ENCODE measurements around the gene CCDC24.

DNA sequence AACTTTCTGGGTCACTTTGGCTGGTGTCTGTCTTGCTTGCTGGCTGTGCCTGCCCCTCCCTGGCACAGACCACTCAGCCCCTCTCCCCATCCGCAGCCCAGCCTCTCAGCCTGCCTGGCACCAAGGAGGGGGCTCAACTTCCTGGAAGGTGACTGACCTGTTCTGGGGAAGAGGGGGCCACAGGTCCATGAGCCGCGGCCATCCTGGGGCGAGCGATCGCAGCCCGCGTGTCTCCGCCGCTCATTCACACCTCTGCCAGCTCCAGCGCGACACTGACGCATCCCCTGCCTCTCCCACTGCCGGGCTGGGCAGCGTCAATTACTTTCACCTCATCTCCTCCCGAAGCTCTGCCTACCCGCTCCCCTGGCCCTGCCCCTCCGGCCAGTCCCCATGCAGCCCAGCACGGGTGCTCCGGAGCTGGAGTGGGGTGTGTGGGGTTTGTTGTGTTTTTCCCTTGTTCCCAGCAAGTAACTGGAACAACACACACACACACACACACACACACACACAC, 25.5 kb downstream of the CCDC24 start:
- TF ChIP-seq POLR2A (IDR thresholded peaks at IDR 0.05) = no peak
- TF ChIP-seq, protein P1, sequence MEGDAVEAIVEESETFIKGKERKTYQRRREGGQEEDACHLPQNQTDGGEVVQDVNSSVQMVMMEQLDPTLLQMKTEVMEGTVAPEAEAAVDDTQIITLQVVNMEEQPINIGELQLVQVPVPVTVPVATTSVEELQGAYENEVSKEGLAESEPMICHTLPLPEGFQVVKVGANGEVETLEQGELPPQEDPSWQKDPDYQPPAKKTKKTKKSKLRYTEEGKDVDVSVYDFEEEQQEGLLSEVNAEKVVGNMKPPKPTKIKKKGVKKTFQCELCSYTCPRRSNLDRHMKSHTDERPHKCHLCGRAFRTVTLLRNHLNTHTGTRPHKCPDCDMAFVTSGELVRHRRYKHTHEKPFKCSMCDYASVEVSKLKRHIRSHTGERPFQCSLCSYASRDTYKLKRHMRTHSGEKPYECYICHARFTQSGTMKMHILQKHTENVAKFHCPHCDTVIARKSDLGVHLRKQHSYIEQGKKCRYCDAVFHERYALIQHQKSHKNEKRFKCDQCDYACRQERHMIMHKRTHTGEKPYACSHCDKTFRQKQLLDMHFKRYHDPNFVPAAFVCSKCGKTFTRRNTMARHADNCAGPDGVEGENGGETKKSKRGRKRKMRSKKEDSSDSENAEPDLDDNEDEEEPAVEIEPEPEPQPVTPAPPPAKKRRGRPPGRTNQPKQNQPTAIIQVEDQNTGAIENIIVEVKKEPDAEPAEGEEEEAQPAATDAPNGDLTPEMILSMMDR (IDR thresholded peaks at IDR 0.05) = no peak
